Common myeloid progenitor, CD34-positive (primary cell): ENCODE measurements around the gene CXCL12.

Experiments used
- CTCF ChIA-PET: fragments of 350-600 bp; sonication (Branson Sonifier 250); formaldehyde crosslinking; loops from one replicate; lab custom pipeline; 2021; ENCODE audit warnings: antibody characterized with exemption; lab: Charles Lee
- POLR2A ChIA-PET: fragments of 350-600 bp; sonication (Branson Sonifier 250); formaldehyde crosslinking; loops from one replicate; lab custom pipeline; 2021; ENCODE audit warnings: antibody characterized with exemption; lab: Charles Lee
- DNase-seq, 3 donors: peaks; one replicate each; pipeline versions ENCODE4 v3.0.0 to v3.0.0-alpha.2; 2013
- H3K27ac ChIP-seq, 2 experiments: 1 replicate in 1 of 2; 2 replicates in 1 of 2; pipeline ENCODE4 v1.7.0; 2013; ENCODE audit warnings: inconsistent platforms in 2 of 2, low read length in 2 of 2, mild to moderate bottlenecking in 2 of 2, low read depth in 1 of 2, moderate library complexity in 1 of 2; ENCODE audit not compliant: severe bottlenecking in 2 of 2, insufficient read depth in 1 of 2, poor library complexity in 1 of 2
- H3K27me3 ChIP-seq, 5 experiments: replicated peaks in 2 of 5; 1 replicate in 3 of 5; 2 replicates in 2 of 5; pipeline versions ENCODE4 v1.6.1 to v1.7.0; 2013; ENCODE audit warnings: low read length in 4 of 5, mild to moderate bottlenecking in 2 of 5, moderate library complexity in 2 of 5, inconsistent platforms in 1 of 5; ENCODE audit not compliant: insufficient read depth in 5 of 5, control insufficient read depth in 4 of 5
- H3K36me3 ChIP-seq, 4 experiments: 1 replicate in 2 of 4; 2 replicates in 2 of 4; pipeline versions ENCODE4 v1.6.1 to v1.7.0; 2013; ENCODE audit warnings: low read length in 3 of 4, control low read depth in 1 of 4, mild to moderate bottlenecking in 1 of 4; ENCODE audit not compliant: control insufficient read depth in 4 of 4, insufficient read depth in 4 of 4
- H3K4me1 ChIP-seq, 4 experiments: 1 replicate in 3 of 4; 2 replicates in 1 of 4; pipeline versions ENCODE4 v1.6.1 to v1.7.1; 2013; ENCODE audit warnings: low read length in 3 of 4, mild to moderate bottlenecking in 3 of 4, control low read depth in 1 of 4, inconsistent platforms in 1 of 4, moderate library complexity in 1 of 4; ENCODE audit not compliant: control insufficient read depth in 4 of 4, insufficient read depth in 4 of 4; ENCODE audit errors: control extremely low read depth in 1 of 4
- H3K4me3 ChIP-seq, 7 experiments: 1 replicate in 4 of 7; 2 replicates in 3 of 7; pipeline versions ENCODE4 v1.5.1 to v1.7.0; 2013; ENCODE audit warnings: mild to moderate bottlenecking in 7 of 7, low read length in 6 of 7, moderate library complexity in 6 of 7, inconsistent platforms in 2 of 7, low read depth in 2 of 7, control low read depth in 1 of 7; ENCODE audit not compliant: insufficient read depth in 4 of 7, control insufficient read depth in 1 of 7; ENCODE audit errors: extremely low read depth in 1 of 7
- H3K9me3 ChIP-seq, 5 experiments: 1 replicate in 4 of 5; 2 replicates in 1 of 5; pipeline versions ENCODE4 v1.6.1 to v1.7.1; 2013; ENCODE audit warnings: low read length in 4 of 5, mild to moderate bottlenecking in 2 of 5, inconsistent platforms in 1 of 5, low read depth in 1 of 5, moderate library complexity in 1 of 5; ENCODE audit not compliant: control insufficient read depth in 4 of 5, insufficient read depth in 2 of 5; ENCODE audit errors: control extremely low read depth in 1 of 5
- WGBS: methylation state at CpG from one replicate; pipeline ENCODE4 v1.1.5; 2013; ENCODE audit not compliant: insufficient coverage; 5-methylcytosine and 5-hydroxymethylcytosine counted together

CXCL12 gene

DNA sequence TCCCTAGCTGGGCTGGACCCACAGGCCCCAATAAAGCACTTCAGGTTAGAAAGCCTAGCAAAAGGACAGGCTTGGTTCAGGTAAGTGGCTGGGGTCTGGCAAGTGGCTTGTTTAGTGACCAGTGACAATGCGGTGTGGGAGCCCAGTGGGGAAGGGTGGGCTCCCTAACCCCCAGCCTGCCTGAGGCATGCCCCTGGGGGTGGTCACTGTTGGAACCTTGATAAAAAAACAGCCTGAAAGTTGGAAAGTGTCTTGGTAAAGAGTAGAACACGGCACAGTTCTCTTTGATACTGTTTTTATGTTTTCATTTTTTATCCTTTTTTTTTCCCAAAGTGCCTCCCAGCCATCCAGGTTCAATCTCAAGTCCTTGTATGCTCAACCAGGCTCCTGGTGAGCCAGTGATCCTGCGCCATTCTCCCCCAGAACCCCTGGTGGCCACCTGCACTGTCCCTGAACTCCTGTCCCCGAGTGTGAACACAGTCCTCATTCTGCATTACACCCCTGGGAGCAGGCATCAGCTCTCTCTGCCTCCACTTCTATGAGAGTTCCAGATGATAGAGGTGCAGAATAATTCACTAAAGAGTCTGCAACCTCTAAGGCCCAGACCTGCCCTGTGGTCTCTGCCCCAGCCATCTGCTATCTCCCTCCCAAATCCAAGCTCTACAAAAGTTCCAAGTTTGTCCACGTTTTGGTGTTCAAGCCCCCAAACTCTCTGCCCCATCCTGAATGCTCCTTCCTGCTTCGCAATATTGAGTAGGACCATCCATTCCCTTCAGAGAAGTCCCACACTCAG lies 15.0 kb upstream of the CXCL12 start:
- no peaks in the 10 kb centered on the region for H3K4me1 ChIP-seq
- H3K4me3 ChIP-seq = no peak overlapping the region
- H3K27me3 ChIP-seq = peaks cover 0 to 47% (median 5%) of the 10 kb centered on the region in 5 experiments
- no peak overlapping the region for H3K27ac ChIP-seq
- no peaks in the 10 kb centered on the region for H3K9me3 ChIP-seq
- no peak for DNase-seq
- WGBS = 82% methylated on average over 4 of the region's 6 CpGs
- ChIA-PET CTCF (interaction anchor here (1.1 kb wide), 1 partner anchor 57 kb away, joined by 3 read pairs; no protein-coding TSS in a partner anchor), POLR2A (no interaction called here)
- no peaks in the 10 kb centered on the region for H3K36me3 ChIP-seq

DNA sequence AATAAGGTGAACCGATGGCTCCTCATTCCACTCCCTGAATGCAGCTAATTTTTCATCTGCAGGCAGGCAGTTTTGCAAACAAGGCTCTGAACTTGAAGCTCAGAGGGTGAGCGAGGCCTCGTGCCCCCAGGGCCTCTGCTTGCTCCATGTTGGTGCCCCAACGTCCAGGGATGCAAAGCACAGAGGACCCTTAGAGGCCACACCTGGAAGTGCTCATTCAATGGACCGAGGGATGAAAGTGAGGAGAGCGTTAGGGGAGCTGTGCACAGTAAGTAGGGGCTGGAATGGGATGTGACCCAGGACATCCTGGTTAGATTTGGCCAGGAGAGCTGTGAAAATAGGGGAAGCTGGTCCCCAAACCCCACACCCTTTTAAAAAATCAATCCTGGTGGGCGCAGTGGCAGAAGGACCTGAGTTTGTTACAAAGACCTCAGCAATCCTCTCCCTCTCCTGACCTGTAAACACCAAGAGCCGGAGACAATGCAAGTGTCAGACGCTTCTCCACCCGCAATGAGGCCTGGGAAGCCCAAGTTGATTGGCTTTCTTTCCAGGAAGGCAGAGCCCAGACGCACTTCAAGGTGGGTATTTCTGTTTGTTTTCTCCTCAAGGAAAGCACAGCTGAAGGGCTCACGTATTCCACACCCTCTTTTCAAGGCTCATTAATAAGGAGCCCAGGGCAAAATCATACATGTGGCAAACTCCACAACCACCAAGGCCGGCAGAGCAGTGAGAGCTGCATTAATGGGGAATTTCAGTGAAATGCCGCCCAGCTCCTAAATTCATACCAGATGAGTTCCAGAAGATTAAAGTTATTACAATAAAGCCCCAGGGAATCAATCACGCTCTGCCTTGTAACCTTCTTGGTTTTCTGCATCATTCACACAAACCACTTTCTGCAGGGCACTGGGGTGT lies 14.1 kb upstream of the CXCL12 start:
- no peaks in the 10 kb centered on the region for H3K36me3 ChIP-seq
- H3K4me1 ChIP-seq = no peaks in the 10 kb centered on the region
- no peak for DNase-seq
- peaks cover 0 to 47% (median 7%) of the 10 kb centered on the region in 5 experiments for H3K27me3 ChIP-seq
- no peaks in the 10 kb centered on the region for H3K9me3 ChIP-seq
- no peak overlapping the region for H3K4me3 ChIP-seq
- 91% methylated on average over 12 of the region's 15 CpGs for WGBS
- CTCF ChIA-PET = interaction anchor here (0.8 kb wide), 1 partner anchor 14 kb away, joined by 3 read pairs; no protein-coding TSS in a partner anchor
- H3K27ac ChIP-seq = no peak overlapping the region
- POLR2A ChIA-PET = no interaction called here

DNA sequence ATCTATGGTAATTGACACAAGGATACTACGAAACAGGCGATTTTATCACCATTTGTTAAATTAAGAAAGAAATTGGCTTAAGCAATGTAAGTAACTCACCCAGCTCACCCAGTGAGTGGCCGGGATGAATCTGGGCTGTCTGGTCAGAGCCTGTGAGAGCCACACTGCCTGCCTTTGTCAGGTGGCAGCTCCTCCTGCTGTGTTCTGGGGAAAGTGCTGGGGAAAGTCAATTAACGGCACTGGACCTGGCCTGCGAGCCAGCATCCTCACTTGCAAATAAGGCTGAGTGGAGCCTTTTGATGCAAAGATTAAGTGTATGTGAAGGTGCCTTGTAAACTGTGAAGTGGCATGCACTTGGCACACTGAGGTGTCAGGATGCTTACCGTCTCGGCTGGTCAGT lies 13.4 kb upstream of the CXCL12 start:
- peaks cover 0 to 47% (median 10%) of the 10 kb centered on the region in 5 experiments for H3K27me3 ChIP-seq
- no peak overlapping the region for H3K27ac ChIP-seq
- no peak for DNase-seq
- H3K36me3 ChIP-seq = no peaks in the 10 kb centered on the region
- WGBS = 64% methylated on average over 6 of the region's 7 CpGs
- H3K9me3 ChIP-seq = no peaks in the 10 kb centered on the region
- ChIA-PET CTCF (interaction anchor here (0.8 kb wide), 1 partner anchor 13 kb away, joined by 3 read pairs; no protein-coding TSS in a partner anchor), POLR2A (no interaction called here)
- H3K4me3 ChIP-seq = no peak overlapping the region
- H3K4me1 ChIP-seq = no peaks in the 10 kb centered on the region

DNA sequence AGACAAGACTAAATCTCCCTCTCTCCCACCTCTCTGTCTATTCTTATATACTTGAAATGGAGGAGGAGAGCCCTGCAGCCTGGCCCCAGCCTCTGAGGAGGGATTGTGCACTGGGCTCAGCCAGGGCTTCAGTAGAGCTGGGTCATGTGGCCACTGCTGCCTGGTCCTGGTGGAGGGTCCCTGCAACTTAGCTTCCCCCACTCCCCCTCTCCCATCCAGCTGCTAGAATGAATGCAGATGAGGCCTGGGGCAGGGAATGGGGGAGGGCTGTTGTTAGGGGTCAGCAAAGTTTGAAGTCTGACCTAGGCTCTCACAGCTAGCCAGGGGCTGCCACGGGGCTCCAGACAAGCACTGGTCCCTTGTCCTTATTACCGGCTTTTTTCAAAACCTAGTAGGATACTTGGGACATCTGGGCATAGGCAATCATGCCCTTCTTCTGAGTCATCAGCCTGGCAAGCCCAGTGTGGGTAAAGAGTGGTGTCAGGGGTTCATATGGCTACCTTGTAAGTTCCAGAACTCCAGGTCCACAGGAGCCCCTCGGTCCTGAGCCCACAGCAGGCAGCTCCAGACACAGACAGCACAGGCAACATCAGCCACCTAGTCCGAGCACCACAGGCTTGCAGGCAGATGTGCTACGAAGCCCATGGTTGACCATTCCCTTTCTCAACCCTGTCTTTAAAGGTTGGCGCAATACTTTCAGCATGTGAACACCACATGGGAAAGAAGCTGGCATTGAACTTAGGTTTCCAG lies 12.8 kb upstream of the CXCL12 start:
- ChIA-PET POLR2A (no interaction called here), CTCF (interaction anchor here (0.7 to 0.8 kb wide), 2 partner anchors 11 to 12 kb away, joined by 3 read pairs; no protein-coding TSS in a partner anchor)
- Histone ChIP-seq H3K4me1 (no peaks in the 10 kb centered on the region), H3K4me3 (no peak overlapping the region), H3K27ac (no peak overlapping the region), H3K27me3 (peaks cover 0 to 43% (median 10%) of the 10 kb centered on the region in 5 experiments), H3K9me3 (no peaks in the 10 kb centered on the region), H3K36me3 (no peaks in the 10 kb centered on the region)
- 92% methylated on average over 6 of the region's 6 CpGs for WGBS
- no peak for DNase-seq

DNA sequence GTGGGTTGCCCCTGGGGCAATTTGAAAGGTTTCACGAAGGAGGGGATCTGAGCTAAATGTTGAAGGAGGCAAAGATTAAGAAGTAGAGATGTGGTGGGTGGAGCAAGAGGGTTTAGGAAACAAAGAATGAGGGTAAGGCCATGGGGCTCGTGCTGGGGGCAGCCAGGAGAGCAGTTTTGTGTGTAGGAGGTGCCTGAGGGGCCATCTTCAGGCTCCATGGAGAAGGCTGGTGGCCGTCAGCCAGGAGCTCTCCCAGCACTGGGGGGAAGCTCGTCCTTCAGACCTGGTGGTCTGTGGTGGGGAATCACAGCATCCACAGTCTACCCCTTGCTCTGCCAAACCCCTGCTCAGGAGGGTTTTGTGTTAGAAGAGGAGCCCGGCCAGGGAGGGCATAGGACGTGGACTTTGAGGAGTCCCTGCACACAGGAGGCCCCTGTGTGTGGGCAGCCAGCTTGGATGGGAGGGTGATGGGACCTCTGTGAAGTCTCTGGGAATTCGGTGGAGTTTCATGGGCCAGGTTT lies 11.8 kb upstream of the CXCL12 start:
- 91% methylated on average over 5 of the region's 7 CpGs for WGBS
- Histone ChIP-seq H3K27me3 (peaks cover 0 to 44% (median 10%) of the 10 kb centered on the region in 5 experiments), H3K4me1 (no peaks in the 10 kb centered on the region), H3K27ac (no peak overlapping the region), H3K36me3 (no peaks in the 10 kb centered on the region), H3K4me3 (no peak overlapping the region), H3K9me3 (no peaks in the 10 kb centered on the region)
- ChIA-PET POLR2A (no interaction called here), CTCF (interaction anchor here (1.6 kb wide), 1 partner anchor 10 kb away, joined by 4 read pairs; no protein-coding TSS in a partner anchor)
- no peak for DNase-seq

DNA sequence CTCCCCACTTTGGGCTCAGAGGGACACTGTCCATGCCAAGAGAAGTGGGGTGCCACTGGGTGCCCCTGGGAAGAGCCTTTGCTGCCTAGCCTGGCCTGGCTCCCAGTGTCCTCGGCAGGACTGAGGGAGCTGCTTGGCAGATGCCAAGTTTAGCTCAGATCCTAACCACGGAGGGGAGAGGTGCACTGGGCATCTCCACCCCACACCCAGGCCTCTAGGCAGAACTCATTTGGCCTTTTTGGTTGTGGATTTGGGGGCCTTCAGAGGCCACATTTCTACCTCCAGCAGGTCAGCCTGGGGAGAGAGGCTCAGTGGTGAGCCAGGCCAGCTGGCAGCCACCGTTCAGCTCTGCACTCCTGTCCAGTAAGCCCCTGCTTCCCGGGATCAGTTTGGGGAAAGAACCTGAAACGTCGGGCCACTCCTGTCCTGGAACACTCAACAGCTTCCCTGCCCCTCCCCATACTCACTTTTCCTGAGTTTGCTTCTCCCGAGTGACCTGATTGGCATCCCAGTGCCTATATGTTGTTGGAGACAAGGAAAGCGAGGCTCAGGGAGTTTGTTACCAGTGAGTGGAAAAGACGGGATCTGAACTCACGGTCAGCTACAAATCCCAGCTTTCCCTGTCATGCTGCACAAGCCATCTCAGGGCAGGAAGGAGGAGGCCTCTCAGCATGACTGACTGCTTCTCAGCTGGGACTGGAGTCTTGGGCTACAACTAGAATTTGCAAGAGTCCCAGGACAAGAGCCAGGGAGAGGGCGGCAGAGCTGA lies 11.2 kb upstream of the CXCL12 start:
- no peak for DNase-seq
- ChIA-PET POLR2A (no interaction called here), CTCF (interaction anchor here (1.6 kb wide), 1 partner anchor 9 kb away, joined by 4 read pairs; no protein-coding TSS in a partner anchor)
- no peaks in the 10 kb centered on the region for H3K4me1 ChIP-seq
- WGBS = 98% methylated on average over 8 of the region's 11 CpGs
- H3K4me3 ChIP-seq = no peak overlapping the region
- no peak overlapping the region for H3K27ac ChIP-seq
- H3K9me3 ChIP-seq = no peaks in the 10 kb centered on the region
- H3K27me3 ChIP-seq = peaks cover 0 to 46% (median 13%) of the 10 kb centered on the region in 5 experiments
- no peaks in the 10 kb centered on the region for H3K36me3 ChIP-seq
